SH-SY5Y (cell line): Measurements from ENCODE around the gene IP6K3.

ENCODE experiments used
- GATA2 ChIP-seq: IDR thresholded peaks from 2 replicates; pipeline ENCODE4 v1.6.1; 2011; ENCODE audit warnings: mild to moderate bottlenecking, low read depth, low read length
- GATA3 ChIP-seq: IDR thresholded peaks from 2 replicates; pipeline ENCODE4 v1.6.1; 2011; ENCODE audit warnings: low read depth, mild to moderate bottlenecking, low read length, moderate library complexity

GRCh38 chr6:33716379-33716778 is 30.3 kb downstream of the IP6K3 start:
- no peak for TF ChIP-seq GATA2
- no peak for TF ChIP-seq GATA3
